ENCODE measurements around the gene GNMT. TPM values are rescaled to one million over a fixed set of nuclear protein-coding genes. Genes with fewer than 3 reads are reported as not detected.

GNMT gene
- polyA plus RNA-seq, 3 donors = 0.17 to 7.8 (median 0.31) TPM

- H3K4me2 ChIP-seq (replicated peaks; ENCODE audit: extremely low read depth, low read length, poor library complexity, severe bottlenecking) = no peak overlapping the region
- 92% methylated on average over 10 of the region's 13 CpGs for WGBS (ENCODE audit: insufficient coverage)
- Mint-ChIP-seq H3K4me1 (peaks cover 28% of the 10 kb centered on the region), H3K36me3 (peaks cover 81 to 87% of the 10 kb centered on the region in 2 donors), H3K4me3 (peak overlapping the region in 1 of 2 donors; percentile 25), H3K9me3 (no peaks in the 10 kb centered on the region), H3K27ac (peak overlapping the region in 4 of 7 donors; percentile 10 to 67 (median 46)), H3K27me3 (ENCODE audit: low read depth in 3 of 3) (peaks cover 0 to 1% (median 0%) of the 10 kb centered on the region in 3 donors)
- no peak overlapping the region for H3K4me3 ChIP-seq (replicated peaks in 1 of 3; ENCODE audit: low read depth in 2 of 3, low read length in 3 of 3)
- H3K27me3 ChIP-seq (ENCODE audit: control insufficient read depth in 2 of 2, insufficient read depth in 2 of 2, low read length in 2 of 2) = no peaks in the 10 kb centered on the region
- H3K36me3 ChIP-seq (replicated peaks in 1 of 2; ENCODE audit: control insufficient read depth in 1 of 2, insufficient read depth in 2 of 2, low read length in 2 of 2) = peaks cover 82 to 90% of the 10 kb centered on the region in 2 donors
- H3K79me2 ChIP-seq (ENCODE audit: insufficient read depth, low read length) = peaks cover 67% of the 10 kb centered on the region
- H3K9ac ChIP-seq (ENCODE audit: insufficient read depth, low read length, poor library complexity, severe bottlenecking) = no peak overlapping the region
- DNase-seq = no peak
- H3K27ac ChIP-seq (ENCODE audit: low read depth in 1 of 2, low read length in 2 of 2) = peak overlapping the region in 1 of 2 donors; percentile 45
- peaks cover 26 to 28% of the 10 kb centered on the region in 2 donors for H3K4me1 ChIP-seq (ENCODE audit: control insufficient read depth in 1 of 2, insufficient read depth in 2 of 2, low read length in 2 of 2)
- H4K20me1 ChIP-seq (ENCODE audit: insufficient read depth, low read length) = peaks cover 100% of the 10 kb centered on the region
- no peaks in the 10 kb centered on the region for H3K9me3 ChIP-seq (replicated peaks in 1 of 2; ENCODE audit: control insufficient read depth in 1 of 2, insufficient read depth in 1 of 2, low read length in 2 of 2)
- intact Hi-C loops (cut with micrococcal nuclease) = loop anchor here (5.0 kb wide), 2 partner anchors 35 to 40 kb away; partner anchors contain the start of gene PEX6 (in 1 of the 2)
- no peak for TF ChIP-seq CTCF (IDR thresholded peaks at IDR 0.05)
- no peak overlapping the region for H2AFZ ChIP-seq (ENCODE audit: insufficient read depth, low read depth, low read length, poor library complexity, severe bottlenecking)
These were observed 22.8 kb upstream of the GNMT start for GRCh38 chr6:42937548-42938427.

- H3K4me1 ChIP-seq (ENCODE audit: control insufficient read depth in 1 of 2, insufficient read depth in 2 of 2, low read length in 2 of 2) = peaks cover 21 to 22% of the 10 kb centered on the region in 2 donors
- no peak for DNase-seq
- peaks cover 82 to 90% of the 10 kb centered on the region in 2 donors for H3K36me3 Mint-ChIP-seq
These were observed 22.1 kb upstream of the GNMT start for GRCh38 chr6:42938428-42938796.

More at GRCh38 chr6:42938428-42938796, 22.1 kb upstream of the GNMT start:
- Histone ChIP-seq H3K4me3 (replicated peaks in 1 of 3; ENCODE audit: low read depth in 2 of 3, low read length in 3 of 3) (no peak overlapping the region), H3K9ac (ENCODE audit: insufficient read depth, low read length, poor library complexity, severe bottlenecking) (no peak overlapping the region), H3K36me3 (replicated peaks in 1 of 2; ENCODE audit: control insufficient read depth in 1 of 2, insufficient read depth in 2 of 2, low read length in 2 of 2) (peaks cover 88 to 96% of the 10 kb centered on the region in 2 donors), H2AFZ (ENCODE audit: insufficient read depth, low read depth, low read length, poor library complexity, severe bottlenecking) (no peak overlapping the region), H3K27ac (ENCODE audit: low read depth in 1 of 2, low read length in 2 of 2) (peak overlapping the region in 1 of 2 donors; percentile 45), H3K4me2 (replicated peaks; ENCODE audit: extremely low read depth, low read length, poor library complexity, severe bottlenecking) (no peak overlapping the region), H3K79me2 (ENCODE audit: insufficient read depth, low read length) (peaks cover 61% of the 10 kb centered on the region), H4K20me1 (ENCODE audit: insufficient read depth, low read length) (peaks cover 100% of the 10 kb centered on the region), H3K9me3 (replicated peaks in 1 of 2; ENCODE audit: control insufficient read depth in 1 of 2, insufficient read depth in 1 of 2, low read length in 2 of 2) (no peaks in the 10 kb centered on the region), H3K27me3 (ENCODE audit: control insufficient read depth in 2 of 2, insufficient read depth in 2 of 2, low read length in 2 of 2) (no peaks in the 10 kb centered on the region)
- no peak overlapping the region for H3K4me3 Mint-ChIP-seq
- TF ChIP-seq CTCF (IDR thresholded peaks at IDR 0.05) = no peak
- no peaks in the 10 kb centered on the region for H3K9me3 Mint-ChIP-seq
- peaks cover 0 to 1% (median 0%) of the 10 kb centered on the region in 3 donors for H3K27me3 Mint-ChIP-seq (ENCODE audit: low read depth in 3 of 3)
- peak overlapping the region in 5 of 7 donors; percentile 10 to 77 (median 34) for H3K27ac Mint-ChIP-seq
- H3K4me1 Mint-ChIP-seq = peaks cover 22% of the 10 kb centered on the region
- intact Hi-C loops (cut with micrococcal nuclease) = loop anchor here (5.0 kb wide), 2 partner anchors 36 to 39 kb away; partner anchors contain the start of gene PEX6 (in 1 of the 2)
- WGBS (ENCODE audit: insufficient coverage) = 100% methylated on average over 2 of the region's 5 CpGs
